HG03108 (cell line): ENCODE results near the gene RASA2.
"Not testable (repeated sequence)": the region's sequence is repeated elsewhere in the genome, so short reads cannot be mapped to it uniquely, and the experiment has no call there.

Source experiments
- ATAC-seq: cut with Tn5 transposase; IDR thresholded peaks from one replicate; pipeline ENCODE4 v1.9.1; 2021; ENCODE audit warnings: moderate library complexity; ENCODE audit not compliant: unreplicated experiment

The RASA2 gene

GRCh38 chr3:141532609-141533008 lies 45.8 kb downstream of the RASA2 start:
- no peak for ATAC-seq

DNA sequence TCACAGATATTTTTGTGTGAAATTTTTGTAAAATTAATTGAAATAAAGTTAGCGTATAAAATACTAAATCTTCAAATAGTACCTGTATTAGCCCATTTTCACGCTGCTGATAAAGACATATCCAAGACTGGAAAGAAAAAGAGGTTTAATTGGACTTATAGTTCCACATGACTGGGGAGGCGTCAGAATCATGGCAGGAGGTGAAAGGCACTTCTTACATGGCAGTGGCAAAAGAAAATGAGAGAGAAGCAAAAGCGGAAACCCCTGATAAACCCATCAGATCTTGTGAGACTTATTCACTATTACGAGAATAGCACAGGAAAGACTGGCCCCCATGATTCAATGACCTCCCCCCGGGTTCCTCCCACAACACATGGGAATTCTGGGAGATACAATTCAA lies 49.2 kb downstream of the RASA2 start:
- ATAC-seq, result not testable (repeated sequence)

DNA sequence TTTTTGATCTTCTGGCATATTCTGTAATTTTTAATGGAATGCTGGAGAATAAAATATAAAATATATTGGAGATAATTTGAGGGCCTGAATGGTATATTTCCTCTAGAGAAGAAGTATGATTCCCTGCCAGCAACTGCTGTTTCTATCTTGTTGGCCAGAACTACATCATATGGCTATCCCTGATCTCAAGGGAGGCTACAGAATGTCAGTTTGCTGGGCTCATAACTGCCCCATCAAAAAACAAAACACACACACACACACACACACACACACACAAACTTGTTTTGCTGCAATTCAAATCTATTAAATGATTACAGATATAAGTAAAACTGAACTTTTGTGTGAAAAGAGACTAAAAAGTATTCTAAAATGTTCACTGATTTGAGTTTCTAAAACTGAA lies 51.0 kb downstream of the RASA2 start:
- ATAC-seq, result no peak

GRCh38 chr3:141538568-141539240 lies 51.9 kb downstream of the RASA2 start:
- ATAC-seq, result no peak

DNA sequence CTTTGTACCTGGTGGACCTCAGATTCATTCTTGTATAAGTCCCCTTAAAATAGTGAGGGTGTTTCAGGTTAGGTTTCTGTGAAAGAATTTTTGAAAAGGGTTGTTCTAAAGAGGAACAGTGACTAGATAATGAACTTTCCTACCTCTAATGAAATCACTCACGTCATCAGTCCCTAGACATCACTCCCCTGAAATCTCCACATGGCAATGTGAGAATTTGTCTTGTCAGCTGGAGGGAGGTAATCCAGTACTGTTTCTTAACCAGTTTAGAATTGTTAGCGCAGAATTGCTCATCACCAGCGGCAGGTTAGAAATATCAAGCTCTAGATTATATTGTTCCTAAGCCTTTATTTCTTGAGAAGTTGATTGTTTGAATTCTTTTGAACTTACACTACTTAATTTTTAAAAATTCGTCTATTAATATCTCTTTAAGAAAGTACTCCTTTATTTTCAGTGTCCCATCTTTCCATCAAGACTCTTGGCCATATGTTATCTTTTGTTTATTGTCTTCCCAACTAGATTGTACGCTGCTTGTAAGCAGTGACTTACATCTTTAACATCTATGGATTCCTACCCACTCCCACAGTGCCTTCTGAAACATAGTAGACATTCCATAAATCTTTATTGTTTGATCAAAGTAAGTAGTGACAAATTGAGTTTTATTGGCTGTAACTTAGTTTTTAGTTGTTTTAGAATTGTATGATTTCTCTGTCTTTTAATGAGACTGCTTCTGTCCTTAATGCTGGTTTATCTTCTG lies 52.8 kb downstream of the RASA2 start:
- ATAC-seq, result no peak

DNA sequence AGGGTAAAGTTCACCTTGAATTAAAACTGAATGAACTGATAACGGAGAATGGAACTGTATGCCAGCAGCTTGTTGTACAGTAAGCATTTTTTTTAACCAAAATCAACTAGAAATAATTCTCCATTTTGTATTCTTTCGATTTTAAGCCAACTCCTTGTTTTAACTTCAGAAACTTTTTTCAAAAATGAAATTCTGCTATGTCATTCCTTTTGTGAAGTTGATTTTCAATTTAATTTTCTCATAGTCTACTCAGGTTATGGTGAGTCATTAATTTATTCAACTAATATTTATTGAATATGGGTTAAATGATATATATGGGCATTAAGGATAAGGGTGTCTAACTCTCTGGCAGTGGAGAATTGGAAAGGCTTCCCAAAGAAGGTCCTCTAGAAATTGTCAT lies 53.7 kb downstream of the RASA2 start:
- ATAC-seq, result no peak

GRCh38 chr3:141542202-141542969 lies 55.6 kb downstream of the RASA2 start:
- no peak for ATAC-seq

DNA sequence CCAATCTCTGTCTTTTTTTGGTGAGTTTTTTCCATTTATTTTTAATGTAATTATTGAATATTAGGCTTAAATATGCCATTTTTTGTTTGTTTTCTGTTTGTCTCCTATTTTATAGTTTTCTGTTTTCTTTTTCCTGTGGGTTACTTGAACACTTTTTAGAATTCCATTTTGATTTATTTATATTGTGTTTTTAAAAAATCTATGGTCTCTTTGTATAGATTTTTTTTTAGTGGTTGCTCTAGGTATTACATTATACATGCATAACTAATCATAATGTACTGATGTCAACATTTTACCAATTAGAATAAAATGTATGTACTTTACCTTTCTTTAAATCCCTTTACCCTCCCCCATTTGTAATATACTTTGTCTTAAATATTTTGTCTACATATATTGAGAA lies 56.2 kb downstream of the RASA2 start:
- ATAC-seq, result no peak

GRCh38 chr3:141544697-141545096 lies 57.9 kb downstream of the RASA2 start:
- ATAC-seq, result no peak

- no peak for ATAC-seq
These were observed 59.3 kb downstream of the RASA2 start for GRCh38 chr3:141546081-141546480.

- ATAC-seq, result no peak
These were observed 59.8 kb downstream of the RASA2 start for GRCh38 chr3:141546586-141546985.

DNA sequence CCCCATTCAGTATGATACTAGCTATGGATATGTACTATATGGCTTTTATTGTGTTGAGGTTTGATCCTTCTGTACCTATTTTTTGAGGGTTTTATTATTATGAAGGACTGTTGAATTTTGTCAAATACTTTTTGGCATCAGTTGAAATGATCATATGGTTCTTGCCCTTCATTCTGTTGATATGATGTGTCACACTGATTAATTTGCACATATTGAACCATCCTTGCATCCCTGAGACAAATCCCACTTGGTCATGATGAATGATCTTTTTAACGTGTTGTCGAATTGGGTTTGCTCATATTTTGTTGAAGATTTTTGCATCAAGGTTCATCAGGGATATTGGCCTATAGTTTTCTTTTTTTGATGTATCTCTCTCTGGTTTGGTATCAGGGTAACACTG lies 61.0 kb downstream of the RASA2 start:
- ATAC-seq, result no peak

DNA sequence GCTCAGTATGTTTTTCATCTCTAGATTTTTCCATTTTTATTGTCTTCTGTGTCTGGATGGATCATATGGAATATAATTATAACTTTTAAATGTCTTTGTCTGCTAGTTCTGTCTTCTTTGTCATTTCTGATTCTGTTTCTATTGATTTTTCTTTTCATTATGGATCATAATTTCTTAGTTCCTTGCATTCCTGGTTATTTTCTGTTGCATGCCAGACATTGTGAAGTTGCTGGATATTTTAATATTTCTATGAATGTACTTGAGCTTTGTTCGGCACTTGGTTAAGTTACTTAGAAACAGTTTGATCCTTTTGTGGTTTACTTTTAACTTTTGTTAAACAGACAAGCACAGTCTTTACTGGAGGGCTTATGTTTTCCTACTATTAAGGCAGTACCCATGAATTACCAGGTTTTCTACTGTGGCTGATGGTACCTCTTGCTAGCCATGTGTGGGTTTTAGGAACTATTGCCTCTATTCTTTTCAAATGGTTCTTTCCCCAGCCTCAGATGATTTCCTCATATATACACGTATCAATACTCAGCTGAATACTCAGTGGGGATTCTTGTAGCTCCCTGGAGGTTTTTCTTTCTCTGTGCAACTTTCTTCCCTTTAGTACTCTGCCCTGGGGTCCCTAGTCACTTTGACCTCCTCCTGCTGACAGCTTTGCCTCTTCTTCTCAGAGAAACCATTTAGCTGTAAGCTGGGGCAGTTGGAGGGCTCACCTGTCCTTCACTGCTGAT lies 64.3 kb downstream of the RASA2 start:
- no peak for ATAC-seq

DNA sequence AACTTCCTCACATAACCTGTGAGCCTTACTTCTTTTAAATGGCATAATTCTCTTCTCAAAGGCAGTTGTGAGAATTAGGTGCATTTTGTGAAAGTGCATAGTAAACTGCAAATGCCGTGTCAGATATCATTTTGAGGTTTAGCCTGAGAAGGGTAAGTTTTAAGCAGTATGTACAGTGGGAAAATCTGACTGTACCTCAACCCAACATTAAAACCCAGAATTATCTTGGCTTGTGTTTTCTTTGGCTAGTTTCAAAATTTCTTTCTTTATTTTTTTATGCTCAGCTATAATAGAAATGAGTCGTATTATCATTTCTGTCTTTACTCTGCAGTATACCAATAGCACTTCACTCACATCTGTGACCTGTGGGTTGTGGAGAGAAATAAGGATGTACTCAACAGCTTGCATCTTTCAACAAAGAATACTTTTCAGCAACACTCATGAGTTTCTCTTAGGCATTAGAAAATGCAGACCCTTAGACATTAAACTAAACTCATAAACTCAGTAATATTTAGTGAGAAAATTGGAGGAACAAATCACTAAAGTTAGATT lies 65.7 kb downstream of the RASA2 start:
- ATAC-seq, result no peak

GRCh38 chr3:141553055-141553454 lies 66.2 kb downstream of the RASA2 start:
- no peak for ATAC-seq

GRCh38 chr3:141556034-141556433 lies 69.2 kb downstream of the RASA2 start:
- no peak for ATAC-seq

GRCh38 chr3:141557961-141558706 lies 71.3 kb downstream of the RASA2 start:
- ATAC-seq, result no peak

DNA sequence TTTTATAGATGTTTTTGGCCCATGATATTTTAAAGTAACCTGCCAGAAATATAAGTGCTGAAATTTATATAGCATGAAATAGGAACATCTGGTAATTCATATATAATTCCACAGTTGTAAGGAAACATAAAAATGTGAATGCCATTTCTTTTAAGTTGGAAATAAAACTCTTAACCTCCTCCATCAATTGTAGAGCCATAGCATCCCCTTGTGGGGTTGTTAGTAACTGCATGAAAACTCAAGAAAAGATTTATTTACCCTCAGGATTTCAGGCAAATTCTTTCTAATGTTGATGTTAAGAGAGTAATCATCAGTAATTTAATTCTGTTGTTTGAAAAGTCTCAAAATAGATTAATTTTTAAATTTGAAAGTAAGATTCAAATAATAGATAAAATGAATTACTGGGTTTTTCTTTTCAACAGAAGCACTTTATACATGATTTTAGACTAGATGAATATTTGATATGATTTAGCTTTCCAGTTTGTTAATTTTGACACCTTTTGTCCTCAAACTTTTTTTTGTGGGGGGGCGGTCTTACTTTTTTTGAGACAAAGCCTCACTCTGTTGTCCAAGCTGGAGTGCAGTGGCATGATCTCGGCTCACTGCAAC lies 74.7 kb downstream of the RASA2 start:
- ATAC-seq, result no peak

DNA sequence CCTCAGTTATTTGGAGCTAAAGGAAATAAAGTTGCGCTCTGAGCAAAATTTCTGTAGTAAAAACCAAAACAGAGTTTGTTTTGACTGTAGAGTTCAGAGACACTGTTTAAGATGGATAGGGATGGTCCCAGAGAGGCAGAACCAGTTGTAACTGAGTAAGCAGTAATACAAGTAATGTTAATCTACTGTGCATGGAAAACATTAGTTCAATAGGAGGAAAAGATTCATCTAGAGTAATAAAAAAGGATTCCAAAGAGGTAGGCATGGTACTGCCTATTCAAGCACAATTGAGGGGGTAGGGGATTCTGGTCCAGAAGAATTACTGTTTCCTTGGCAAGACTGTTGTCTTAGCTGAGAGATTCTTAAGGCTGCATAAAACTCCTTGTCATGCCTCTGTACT lies 77.4 kb downstream of the RASA2 start:
- ATAC-seq, result no peak

- ATAC-seq, result no peak
These were observed 83.2 kb downstream of the RASA2 start for GRCh38 chr3:141570068-141570467.
